Stimulated activated effector memory CD8-positive, alpha-beta T cell treated with anti-CD3 and anti-CD28 coated beads, Interleukin-12 subunit alpha, Interleukin-12 subunit beta, amount 100 ng/mL, for 72 hours (primary cell): ENCODE measurements around the gene DIP2B.
"Not testable (repeated sequence)": the region's sequence is repeated elsewhere in the genome, so short reads cannot be mapped to it uniquely, and the experiment has no call there.

ENCODE experiments used
- ATAC-seq: fragments of 150-1000 bp; cut with Tn5 transposase; 2 replicates; pipeline ENCODE4 v1.10.0; 2021
- DNase-seq, 2 donors: peaks; one replicate each; pipeline ENCODE4 v3.0.0; 2021 to 2022; ENCODE audit warnings: low spot score in 2 of 2
- H3K27ac Mint-ChIP-seq: one replicate; pipeline ENCODE4 v1.8.0; 2022; ENCODE audit warnings: mild to moderate bottlenecking, mixed read lengths
- H3K36me3 Mint-ChIP-seq: one replicate; pipeline ENCODE4 v1.8.0; 2022; ENCODE audit warnings: mild to moderate bottlenecking, mixed read lengths
- H3K4me1 Mint-ChIP-seq: one replicate; pipeline ENCODE4 v1.8.0; 2022; ENCODE audit warnings: mixed read lengths
- H3K4me3 Mint-ChIP-seq: one replicate; pipeline ENCODE4 v1.8.0; 2022; ENCODE audit warnings: mild to moderate bottlenecking, mixed read lengths
- H3K9me3 Mint-ChIP-seq: one replicate; pipeline ENCODE4 v1.8.0; 2022; ENCODE audit warnings: mixed read lengths

The DIP2B gene

GRCh38 chr12:50533203-50533584, 28.4 kb downstream of the DIP2B start:
- Mint-ChIP-seq H3K9me3 (no peaks in the 10 kb centered on the region), H3K4me3 (no peak overlapping the region), H3K36me3 (no peaks in the 10 kb centered on the region), H3K4me1 (peaks cover 25% of the 10 kb centered on the region), H3K27ac (no peak overlapping the region)
- ATAC-seq (peak; percentile 3), DNase-seq (no peak)

- peaks cover 2% of the 10 kb centered on the region for H3K36me3 Mint-ChIP-seq
- ATAC-seq (no peak), DNase-seq (no peak)
- peaks cover 18% of the 10 kb centered on the region for H3K4me1 Mint-ChIP-seq
- no peak overlapping the region for H3K27ac Mint-ChIP-seq
- no peaks in the 10 kb centered on the region for H3K9me3 Mint-ChIP-seq
- no peak overlapping the region for H3K4me3 Mint-ChIP-seq
Observed at GRCh38 chr12:50533971-50534370, 29.2 kb downstream of the DIP2B start.

- no peak overlapping the region for H3K4me3 Mint-ChIP-seq
- peak overlapping the region; percentile 24 for H3K27ac Mint-ChIP-seq
- no peak for ATAC-seq
- H3K9me3 Mint-ChIP-seq: no peaks in the 10 kb centered on the region
- DNase-seq: no peak
- peaks cover 14% of the 10 kb centered on the region for H3K4me1 Mint-ChIP-seq
- peaks cover 6% of the 10 kb centered on the region for H3K36me3 Mint-ChIP-seq
Observed at GRCh38 chr12:50536831-50537537, 32.2 kb downstream of the DIP2B start.

- peak overlapping the region; percentile 24 for H3K27ac Mint-ChIP-seq
- H3K36me3 Mint-ChIP-seq: peaks cover 7% of the 10 kb centered on the region
- peak; percentile 29 for ATAC-seq
- DNase-seq: no peak
- H3K9me3 Mint-ChIP-seq: no peaks in the 10 kb centered on the region
- peaks cover 14% of the 10 kb centered on the region for H3K4me1 Mint-ChIP-seq
- H3K4me3 Mint-ChIP-seq: no peak overlapping the region
Observed at GRCh38 chr12:50537538-50537919, 32.7 kb downstream of the DIP2B start.

- DNase-seq (no peak), ATAC-seq (no peak)
- no peak overlapping the region for H3K4me3 Mint-ChIP-seq
- H3K4me1 Mint-ChIP-seq: peaks cover 19% of the 10 kb centered on the region
- H3K9me3 Mint-ChIP-seq: no peaks in the 10 kb centered on the region
- peaks cover 12% of the 10 kb centered on the region for H3K36me3 Mint-ChIP-seq
- H3K27ac Mint-ChIP-seq: peak overlapping the region; percentile 24
Observed at GRCh38 chr12:50538182-50538581, 33.4 kb downstream of the DIP2B start.

- peak overlapping the region; percentile 68 for H3K27ac Mint-ChIP-seq
Observed at GRCh38 chr12:50541139-50541538, 36.4 kb downstream of the DIP2B start.

GRCh38 chr12:50542448-50542847, 37.7 kb downstream of the DIP2B start:
- ATAC-seq (peak; percentile 99), DNase-seq (no peak)
- H3K27ac Mint-ChIP-seq: peak overlapping the region; percentile 83
- H3K9me3 Mint-ChIP-seq: no peaks in the 10 kb centered on the region
- H3K36me3 Mint-ChIP-seq: peaks cover 12% of the 10 kb centered on the region
- peaks cover 22% of the 10 kb centered on the region for H3K4me1 Mint-ChIP-seq
- H3K4me3 Mint-ChIP-seq: no peak overlapping the region

More at GRCh38 chr12:50541139-50541538, 36.4 kb downstream of the DIP2B start:
- no peaks in the 10 kb centered on the region for H3K9me3 Mint-ChIP-seq
- no peak for ATAC-seq
- no peak for DNase-seq
- H3K4me3 Mint-ChIP-seq: no peak overlapping the region
- H3K4me1 Mint-ChIP-seq: peaks cover 26% of the 10 kb centered on the region
- peaks cover 12% of the 10 kb centered on the region for H3K36me3 Mint-ChIP-seq

- Mint-ChIP-seq H3K27ac (peak overlapping the region; percentile 83), H3K4me1 (peaks cover 15% of the 10 kb centered on the region), H3K36me3 (peaks cover 12% of the 10 kb centered on the region)
- not testable (repeated sequence) for DNase-seq, H3K9me3 Mint-ChIP-seq, H3K4me3 Mint-ChIP-seq, ATAC-seq
Observed at GRCh38 chr12:50543188-50543587, 38.4 kb downstream of the DIP2B start.

- no peak overlapping the region for H3K4me3 Mint-ChIP-seq
- ATAC-seq (no peak), DNase-seq (no peak)
- H3K9me3 Mint-ChIP-seq: no peaks in the 10 kb centered on the region
- peaks cover 5% of the 10 kb centered on the region for H3K36me3 Mint-ChIP-seq
- H3K4me1 Mint-ChIP-seq: peaks cover 14% of the 10 kb centered on the region
- H3K27ac Mint-ChIP-seq: no peak overlapping the region
Observed at GRCh38 chr12:50545213-50545612, 40.4 kb downstream of the DIP2B start.

- Mint-ChIP-seq H3K9me3 (no peaks in the 10 kb centered on the region), H3K4me1 (peaks cover 14% of the 10 kb centered on the region), H3K4me3 (no peak overlapping the region), H3K36me3 (peaks cover 5% of the 10 kb centered on the region), H3K27ac (no peak overlapping the region)
- no peak for DNase-seq
- ATAC-seq: no peak
Observed at GRCh38 chr12:50545786-50546185, 41.0 kb downstream of the DIP2B start.

GRCh38 chr12:50546441-50547318, 41.9 kb downstream of the DIP2B start:
- ATAC-seq (no peak), DNase-seq (no peak)
- Mint-ChIP-seq H3K36me3 (peaks cover 5% of the 10 kb centered on the region), H3K4me3 (no peak overlapping the region), H3K4me1 (peaks cover 14% of the 10 kb centered on the region), H3K9me3 (no peaks in the 10 kb centered on the region), H3K27ac (no peak overlapping the region)

- H3K9me3 Mint-ChIP-seq: no peaks in the 10 kb centered on the region
- peaks cover 11% of the 10 kb centered on the region for H3K4me1 Mint-ChIP-seq
- ATAC-seq (no peak), DNase-seq (no peak)
- no peak overlapping the region for H3K27ac Mint-ChIP-seq
- H3K36me3 Mint-ChIP-seq: peaks cover 3% of the 10 kb centered on the region
- H3K4me3 Mint-ChIP-seq: no peak overlapping the region
Observed at GRCh38 chr12:50547742-50548141, 43.0 kb downstream of the DIP2B start.

- H3K4me1 Mint-ChIP-seq: peaks cover 19% of the 10 kb centered on the region
- H3K27ac Mint-ChIP-seq: no peak overlapping the region
- no peaks in the 10 kb centered on the region for H3K9me3 Mint-ChIP-seq
- no peak overlapping the region for H3K4me3 Mint-ChIP-seq
- ATAC-seq: no peak
- H3K36me3 Mint-ChIP-seq: no peaks in the 10 kb centered on the region
- DNase-seq: no peak
Observed at GRCh38 chr12:50549885-50550284, 45.1 kb downstream of the DIP2B start.

GRCh38 chr12:50550530-50551223, 45.9 kb downstream of the DIP2B start:
- Mint-ChIP-seq H3K4me1 (peaks cover 24% of the 10 kb centered on the region), H3K4me3 (no peak overlapping the region), H3K27ac (peak overlapping the region; percentile 45), H3K36me3 (no peaks in the 10 kb centered on the region), H3K9me3 (no peaks in the 10 kb centered on the region)
- DNase-seq: no peak
- ATAC-seq: no peak

GRCh38 chr12:50551866-50552265, 47.1 kb downstream of the DIP2B start:
- Mint-ChIP-seq H3K4me1 (peaks cover 23% of the 10 kb centered on the region), H3K36me3 (no peaks in the 10 kb centered on the region), H3K9me3 (no peaks in the 10 kb centered on the region), H3K27ac (peak overlapping the region; percentile 45), H3K4me3 (no peak overlapping the region)
- DNase-seq (no peak), ATAC-seq (no peak)
